NCI-H1436 treated with DMSO at 0.1 percent for 48 hours (cell line): ENCODE data around the gene RSPO4.

ENCODE experiments used
- DNase-seq: peaks from one replicate; lab custom pipeline; 2025; lab: John Stamatoyannopoulos, UW

The RSPO4 gene

GRCh38 chr20:967796-968742, 34.0 kb downstream of the RSPO4 start:
- DNase-seq: no peak

GRCh38 chr20:965956-966355, 36.2 kb downstream of the RSPO4 start:
- no peak for DNase-seq

- DNase-seq: no peak
Observed at GRCh38 chr20:963795-964194, 38.3 kb downstream of the RSPO4 start.

- no peak for DNase-seq
Observed at GRCh38 chr20:962683-963082, 39.4 kb downstream of the RSPO4 start.

- DNase-seq: no peak
Observed at GRCh38 chr20:962223-962622, 39.9 kb downstream of the RSPO4 start.

GRCh38 chr20:961768-962167, 40.3 kb downstream of the RSPO4 start:
- DNase-seq: no peak

GRCh38 chr20:959996-960615, 42.0 kb downstream of the RSPO4 start:
- no peak for DNase-seq

- DNase-seq: no peak
Observed at GRCh38 chr20:958936-959815, 42.9 kb downstream of the RSPO4 start.

GRCh38 chr20:957544-957943, 44.6 kb downstream of the RSPO4 start:
- DNase-seq: no peak

- no peak for DNase-seq
Observed at GRCh38 chr20:956330-956951, 45.7 kb downstream of the RSPO4 start.

GRCh38 chr20:955656-956055, 46.5 kb downstream of the RSPO4 start:
- no peak for DNase-seq

- no peak for DNase-seq
Observed at GRCh38 chr20:955111-955510, 47.0 kb downstream of the RSPO4 start.

- DNase-seq: no peak
Observed at GRCh38 chr20:953742-954141, 48.4 kb downstream of the RSPO4 start.

GRCh38 chr20:952196-952795, 49.8 kb downstream of the RSPO4 start:
- no peak for DNase-seq

- no peak for DNase-seq
Observed at GRCh38 chr20:951384-952169, 50.5 kb downstream of the RSPO4 start.

GRCh38 chr20:949717-950116, 52.4 kb downstream of the RSPO4 start:
- DNase-seq: no peak

- DNase-seq: no peak
Observed at GRCh38 chr20:946826-947225, 55.3 kb downstream of the RSPO4 start.

GRCh38 chr20:945841-946240, 56.3 kb downstream of the RSPO4 start:
- DNase-seq: no peak

GRCh38 chr20:944774-945410, 57.2 kb downstream of the RSPO4 start:
- no peak for DNase-seq

GRCh38 chr20:944148-944547, 58.0 kb downstream of the RSPO4 start:
- DNase-seq: no peak
